GM12878 (cell line): ENCODE results near the gene GRAMD1A. TPM values are rescaled to one million over a fixed set of nuclear protein-coding genes. Genes with fewer than 3 reads are reported as not detected.

Experiments used
- ATAC-seq: fragments of 200-7000 bp; cut with Tn5 transposase; 3 replicates; pipeline ENCODE4 v1.9.1; 2020; ENCODE audit warnings: mild to moderate bottlenecking, moderate library complexity
- BruUV-seq: library from RNA; stranded (reverse); fragments of 400-500 nt; replicated peaks from 2 replicates; lab custom pipeline; 2021; lab: Mats Ljungman, UMichigan
- CTCF ChIA-PET: fragments of 300-600 bp; sonication (Branson Sonifier 250); formaldehyde crosslinking; extraction: SDS; loops from one replicate; lab custom pipeline; 2021; ENCODE audit warnings: inconsistent platforms; lab: Yijun Ruan, JAX
- POLR2A ChIA-PET: fragments of 350-600 bp; formaldehyde crosslinking; extraction: SDS; loops from one replicate; lab custom pipeline; 2021; ENCODE audit warnings: inconsistent platforms; lab: Charles Lee
- RAD21 ChIA-PET: fragments of 300-600 bp; sonication (Branson Sonifier 250); formaldehyde crosslinking; loops from one replicate; lab custom pipeline; 2023; ENCODE audit warnings: antibody characterized with exemption; ENCODE audit not compliant: unreplicated experiment; lab: Charles Lee
- SMC1A ChIA-PET: fragments of 300-600 bp; sonication (Branson Sonifier 250); formaldehyde crosslinking; loops from one replicate; lab custom pipeline; 2023; ENCODE audit not compliant: unreplicated experiment, uncharacterized antibody; lab: Charles Lee
- DNase-seq: peaks from one replicate; pipeline ENCODE4 v3.0.0-alpha.2; 2011; ENCODE audit warnings: low read depth, low spot score
- FAIRE-seq: peaks from 3 replicates; lab custom pipeline; 2011; peaks lifted over from hg19 to GRCh38; lab: Jason Lieb, UNC
- H2AFZ ChIP-seq: 2 replicates; pipeline ENCODE4 v1.6.0; 2011; ENCODE audit warnings: low read depth, low read length, control low read depth; ENCODE audit not compliant: control insufficient read depth
- H3K27ac ChIP-seq: 2 replicates; pipeline ENCODE4 v1.5.1; 2011; ENCODE audit warnings: control low read depth; ENCODE audit not compliant: control insufficient read depth, insufficient read depth
- H3K27me3 ChIP-seq, 2 experiments: replicated peaks in 1 of 2; 2 replicates each; pipeline versions ENCODE4 v1.6.0 to v1.6.1; 2011; ENCODE audit warnings: low read length in 1 of 2; ENCODE audit not compliant: control insufficient read depth in 2 of 2, insufficient read depth in 2 of 2
- H3K36me3 ChIP-seq, 2 experiments: 2 replicates each; pipeline ENCODE4 v1.5.1; 2011; ENCODE audit warnings: low read length in 1 of 2; ENCODE audit not compliant: control insufficient read depth in 2 of 2, insufficient read depth in 2 of 2
- H3K4me1 ChIP-seq: 2 replicates; pipeline ENCODE4 v1.6.1; 2011; ENCODE audit warnings: mild to moderate bottlenecking, low read length, moderate library complexity, mixed read lengths; ENCODE audit not compliant: control insufficient read depth, insufficient read depth
- H3K4me2 ChIP-seq: 2 replicates; pipeline ENCODE4 v1.6.0; 2011; ENCODE audit warnings: control low read depth; ENCODE audit not compliant: control insufficient read depth, insufficient read depth
- H3K4me3 ChIP-seq: fragments of 200-600 bp; sonication (generic); 2 replicates; pipeline ENCODE4 v1.5.1; 2016
- H3K79me2 ChIP-seq: 2 replicates; pipeline ENCODE4 v1.6.0; 2011; ENCODE audit warnings: low read length; ENCODE audit not compliant: control insufficient read depth, insufficient read depth
- H3K9ac ChIP-seq: 2 replicates; pipeline ENCODE4 v1.8.0; 2011; ENCODE audit warnings: low read length, control low read depth, mixed read lengths; ENCODE audit not compliant: control insufficient read depth, insufficient read depth
- H3K9me3 ChIP-seq: replicated peaks from 3 replicates; pipeline ENCODE4 v1.5.1; 2011; ENCODE audit warnings: mild to moderate bottlenecking, low read length; ENCODE audit not compliant: control insufficient read depth, insufficient read depth
- H4K20me1 ChIP-seq: 2 replicates; pipeline ENCODE4 v1.6.0; 2011; ENCODE audit not compliant: control insufficient read depth, insufficient read depth
- ATF7 ChIP-seq: fragments of 450-650 bp; IDR thresholded peaks from 2 replicates; pipeline ENCODE4 v1.6.1; 2016; ENCODE audit warnings: low read depth, mild to moderate bottlenecking
- BCLAF1 ChIP-seq: fragments of 450-650 bp; IDR thresholded peaks from 2 replicates; pipeline ENCODE4 v1.6.1; 2017; ENCODE audit warnings: antibody characterized with exemption, mild to moderate bottlenecking, moderate library complexity
- CREB1 ChIP-seq: IDR thresholded peaks from 2 replicates; pipeline ENCODE4 v1.6.1; 2012; ENCODE audit warnings: low read depth, mild to moderate bottlenecking, inconsistent platforms
- ESRRA ChIP-seq: IDR thresholded peaks from 2 replicates; pipeline ENCODE4 v1.6.1; 2012; ENCODE audit warnings: mild to moderate bottlenecking, low read length, improper control_type of control experiment
- FOXM1 ChIP-seq: IDR thresholded peaks from 2 replicates; pipeline ENCODE4 v1.6.1; 2012; ENCODE audit warnings: low read depth, mild to moderate bottlenecking, inconsistent platforms, low read length, moderate library complexity
- JUNB ChIP-seq: IDR thresholded peaks from 2 replicates; pipeline ENCODE4 v1.6.1; 2016; ENCODE audit warnings: antibody characterized with exemption, mild to moderate bottlenecking
- KLF5 ChIP-seq: fragments of 450-650 bp; IDR thresholded peaks from 2 replicates; pipeline ENCODE4 v1.6.1; 2014; ENCODE audit warnings: mild to moderate bottlenecking; ENCODE audit not compliant: partially characterized antibody
- PML ChIP-seq: IDR thresholded peaks from 2 replicates; pipeline ENCODE4 v1.6.1; 2012; ENCODE audit warnings: low read length, inconsistent platforms
- REST ChIP-seq: IDR thresholded peaks from 2 replicates; pipeline ENCODE4 v1.6.1; 2012; ENCODE audit warnings: mild to moderate bottlenecking, low read depth, low read length
- YBX1 ChIP-seq: fragments of 450-650 bp; IDR thresholded peaks from 2 replicates; pipeline ENCODE4 v1.6.1; 2016; ENCODE audit warnings: antibody characterized with exemption
- ZBED1 ChIP-seq: IDR thresholded peaks from 2 replicates; pipeline ENCODE4 v1.6.1; 2016; ENCODE audit warnings: borderline replicate concordance
- ZBTB4 ChIP-seq: fragments of 450-650 bp; formaldehyde crosslinking; IDR thresholded peaks from 2 replicates; pipeline ENCODE4 v1.4.0; 2022; ENCODE audit warnings: mild to moderate bottlenecking, moderate library complexity
- ZNF274 ChIP-seq: IDR thresholded peaks from one replicate; pipeline ENCODE4 v1.8.0; 2011; ENCODE audit not compliant: insufficient read length, insufficient read depth
- WGBS: methylation state at CpG from one replicate; pipeline ENCODE4 v1.1.6; 2016; ENCODE audit warnings: low lambda C conversion rate; ENCODE audit not compliant: insufficient replicate concordance, insufficient coverage; ENCODE audit errors: missing lambda C conversion rate; 5-methylcytosine and 5-hydroxymethylcytosine counted together
- in situ Hi-C: fragments of 300-500 bp; cut with MboI; formaldehyde crosslinking; loops from 9 replicates; pipeline ENCODE4 v1.14.3; 2018; ENCODE audit warnings: mixed read lengths
- intact Hi-C: fragments of 100-400 bp; cut with micrococcal nuclease; formaldehyde crosslinking; loops from one replicate; pipeline ENCODE4 v1.14.2; 2022; ENCODE audit not compliant: unreplicated experiment
- polyA plus RNA-seq, 11 experiments: library from polyadenylated mRNA; depleted of rRNA in 4 of 11; unstranded in 6 of 11; stranded (reverse) in 5 of 11; fragments of >200 nt; fragmentation: Nextera tagmentation in 4 of 11; fragmentation: Illumina TruSeq in 1 of 11; extraction: Ambion mirVana in 4 of 11; extraction: Trizol in 1 of 11; gene quantifications; 1 replicate in 1 of 11; 2 replicates in 10 of 11; pipeline versions ENCODE4 v1.2.1 to v1.2.3, GENCODE V29; 2011 to 2016; ENCODE audit warnings: inconsistent platforms in 2 of 11, missing spikeins in 2 of 11, low read depth in 1 of 11
- total RNA-seq, 4 experiments: library from RNA; depleted of rRNA in 3 of 4; stranded (reverse); fragments of >200 nt in 3 of 4; fragmentation: Illumina TruSeq in 1 of 4; extraction: Trizol in 1 of 4; gene quantifications; 2 replicates each; pipeline versions ENCODE4 v1.2.1 to v1.2.3, GENCODE V29; 2013 to 2021

Gene GRAMD1A
- total and polyA plus RNA-seq, 10 of the 15 experiments (the other 5 are each of a cell fraction or from before 2014, with no cell fraction given) = 0.79 to 73.6 (median 35.3) TPM

- Histone ChIP-seq H2AFZ (no peak overlapping the region), H3K79me2 (no peaks in the 10 kb centered on the region), H3K27ac (no peak overlapping the region), H3K4me2 (no peak overlapping the region), H3K4me1 (no peaks in the 10 kb centered on the region), H3K27me3 (peaks cover 0 to 1% of the 10 kb centered on the region in 2 experiments; a peak in 1 of 4 replicates), H3K36me3 (no peaks in the 10 kb centered on the region), H3K9me3 (no peaks in the 10 kb centered on the region; the same call in 2 of the 3 replicates), H4K20me1 (no peaks in the 10 kb centered on the region), H3K9ac (no peak overlapping the region), H3K4me3 (no peak overlapping the region)
- no TSS peak for BruUV-seq
- no peak for DNase-seq
- RAD21 ChIA-PET = no interaction called here
- no peak for FAIRE-seq
- 41% methylated on average over 21 of the region's 21 CpGs for WGBS
- intact Hi-C loops (no loop called here), in situ Hi-C loops (no loop called here)
- SMC1A ChIA-PET = no interaction called here
- no peak for TF ChIP-seq ATF7
- TF ChIP-seq PML = no peak
- no peak for TF ChIP-seq FOXM1
- no peak for TF ChIP-seq KLF5
- TF ChIP-seq ZBTB4 (CRISPR knock-in tag) = no peak
- no peak for TF ChIP-seq ZNF274
- TF ChIP-seq CREB1 = no peak
- TF ChIP-seq REST = no peak
- TF ChIP-seq YBX1 = no peak
- TF ChIP-seq ESRRA = no peak
- TF ChIP-seq ZBED1 = no peak
- TF ChIP-seq BCLAF1 = no peak
- TF ChIP-seq JUNB = no peak
- ATAC-seq = no peak
- CTCF ChIA-PET = no interaction called here
- POLR2A ChIA-PET = interaction anchor here (1.0 kb wide), 1 partner anchor 139 kb away, joined by 4 read pairs; no protein-coding TSS in a partner anchor
These were observed 75.3 kb downstream of the GRAMD1A start for GRCh38 chr19:35075202-35076025.
